ENCODE data around the gene DARS2. TPM values are rescaled to one million over a fixed set of nuclear protein-coding genes. Genes with fewer than 3 reads are reported as not detected.

The DARS2 gene
- total and polyA plus RNA-seq, 4 donors = 5.0 to 13.0 (median 10.1) TPM

DNA sequence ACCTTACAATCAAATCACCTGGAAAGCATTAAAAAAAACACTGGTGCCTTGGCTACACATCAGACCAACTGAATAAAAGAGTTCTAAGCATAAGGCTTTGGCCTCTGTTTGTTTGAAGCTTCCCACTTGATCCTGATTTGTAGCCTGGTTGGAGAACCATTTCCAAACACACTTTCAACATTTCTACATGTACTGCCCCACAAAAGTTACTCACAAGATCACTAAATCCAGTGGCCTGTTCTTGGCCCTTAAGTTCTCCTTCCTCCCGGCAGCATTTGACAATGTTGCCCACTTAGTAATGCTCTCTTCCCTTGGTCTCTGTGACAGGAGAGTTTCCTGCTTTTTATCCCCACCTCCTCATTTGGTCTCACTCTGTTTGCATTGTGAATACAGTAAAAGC, 31.5 kb downstream of the DARS2 start:
- DNase-seq (ENCODE audit: low spot score) = no peak
- H3K27me3 ChIP-seq (ENCODE audit: control insufficient read depth in 4 of 4, insufficient read depth in 4 of 4, low read length in 3 of 4) = no peaks in the 10 kb centered on the region
- no peak overlapping the region for H3K4me3 ChIP-seq (ENCODE audit: low read depth in 1 of 3, low read length in 3 of 3)
- peaks cover 2 to 10% (median 6%) of the 10 kb centered on the region in 4 donors for H3K36me3 ChIP-seq (ENCODE audit: control insufficient read depth in 4 of 4, insufficient read depth in 3 of 4, low read depth in 1 of 4, low read length in 3 of 4)
- no peak overlapping the region for H3K9ac ChIP-seq (ENCODE audit: low read depth in 1 of 2, low read length in 2 of 2)
- H3K27ac ChIP-seq (ENCODE audit: low read depth in 1 of 2, low read length in 2 of 2) = no peak overlapping the region
- WGBS = 88% methylated on average over 1 of the region's 1 CpG
- H3K9me3 ChIP-seq (ENCODE audit: control insufficient read depth in 4 of 4, low read length in 3 of 4) = no peaks in the 10 kb centered on the region
- H3K4me1 ChIP-seq (ENCODE audit: control insufficient read depth in 4 of 4, insufficient read depth in 4 of 4, low read length in 3 of 4) = no peaks in the 10 kb centered on the region
- no peak for TF ChIP-seq YY1 (IDR thresholded peaks at IDR 0.05)
- TF ChIP-seq RAD21 (IDR thresholded peaks at IDR 0.05) = no peak
- no peak for TF ChIP-seq FOXA1 (IDR thresholded peaks at IDR 0.05)
- TF ChIP-seq, protein P1, sequence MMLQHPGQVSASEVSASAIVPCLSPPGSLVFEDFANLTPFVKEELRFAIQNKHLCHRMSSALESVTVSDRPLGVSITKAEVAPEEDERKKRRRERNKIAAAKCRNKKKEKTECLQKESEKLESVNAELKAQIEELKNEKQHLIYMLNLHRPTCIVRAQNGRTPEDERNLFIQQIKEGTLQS (IDR thresholded peaks at IDR 0.05) = no peak
- TF ChIP-seq, protein P2, sequence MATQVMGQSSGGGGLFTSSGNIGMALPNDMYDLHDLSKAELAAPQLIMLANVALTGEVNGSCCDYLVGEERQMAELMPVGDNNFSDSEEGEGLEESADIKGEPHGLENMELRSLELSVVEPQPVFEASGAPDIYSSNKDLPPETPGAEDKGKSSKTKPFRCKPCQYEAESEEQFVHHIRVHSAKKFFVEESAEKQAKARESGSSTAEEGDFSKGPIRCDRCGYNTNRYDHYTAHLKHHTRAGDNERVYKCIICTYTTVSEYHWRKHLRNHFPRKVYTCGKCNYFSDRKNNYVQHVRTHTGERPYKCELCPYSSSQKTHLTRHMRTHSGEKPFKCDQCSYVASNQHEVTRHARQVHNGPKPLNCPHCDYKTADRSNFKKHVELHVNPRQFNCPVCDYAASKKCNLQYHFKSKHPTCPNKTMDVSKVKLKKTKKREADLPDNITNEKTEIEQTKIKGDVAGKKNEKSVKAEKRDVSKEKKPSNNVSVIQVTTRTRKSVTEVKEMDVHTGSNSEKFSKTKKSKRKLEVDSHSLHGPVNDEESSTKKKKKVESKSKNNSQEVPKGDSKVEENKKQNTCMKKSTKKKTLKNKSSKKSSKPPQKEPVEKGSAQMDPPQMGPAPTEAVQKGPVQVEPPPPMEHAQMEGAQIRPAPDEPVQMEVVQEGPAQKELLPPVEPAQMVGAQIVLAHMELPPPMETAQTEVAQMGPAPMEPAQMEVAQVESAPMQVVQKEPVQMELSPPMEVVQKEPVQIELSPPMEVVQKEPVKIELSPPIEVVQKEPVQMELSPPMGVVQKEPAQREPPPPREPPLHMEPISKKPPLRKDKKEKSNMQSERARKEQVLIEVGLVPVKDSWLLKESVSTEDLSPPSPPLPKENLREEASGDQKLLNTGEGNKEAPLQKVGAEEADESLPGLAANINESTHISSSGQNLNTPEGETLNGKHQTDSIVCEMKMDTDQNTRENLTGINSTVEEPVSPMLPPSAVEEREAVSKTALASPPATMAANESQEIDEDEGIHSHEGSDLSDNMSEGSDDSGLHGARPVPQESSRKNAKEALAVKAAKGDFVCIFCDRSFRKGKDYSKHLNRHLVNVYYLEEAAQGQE (IDR thresholded peaks at IDR 0.05) = no peak
- no peak for TF ChIP-seq HNF4G (IDR thresholded peaks at IDR 0.05)

DNA sequence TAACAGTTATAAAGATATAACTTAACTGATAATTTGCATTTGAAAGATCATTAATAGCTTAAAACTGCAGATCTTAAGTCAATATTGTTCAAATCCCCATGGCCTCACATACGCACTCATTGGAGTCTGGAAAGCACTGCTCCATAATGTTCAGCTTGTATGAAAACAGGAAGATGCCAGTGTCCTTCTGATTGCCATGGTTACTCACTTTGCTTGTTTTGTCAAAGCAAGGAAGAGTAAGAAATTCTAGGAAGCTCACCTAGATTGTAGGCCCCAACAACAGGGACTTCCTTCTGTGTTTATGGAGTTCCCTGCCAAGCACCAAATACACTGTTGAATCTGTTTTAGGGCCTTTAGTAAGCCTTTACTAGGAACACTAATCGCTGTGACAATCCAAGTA, 32.4 kb downstream of the DARS2 start:
- Histone ChIP-seq H3K36me3 (ENCODE audit: control insufficient read depth in 4 of 4, insufficient read depth in 3 of 4, low read depth in 1 of 4, low read length in 3 of 4) (peaks cover 2 to 10% (median 6%) of the 10 kb centered on the region in 4 donors), H3K4me3 (ENCODE audit: low read depth in 1 of 3, low read length in 3 of 3) (no peak overlapping the region), H3K27me3 (ENCODE audit: control insufficient read depth in 4 of 4, insufficient read depth in 4 of 4, low read length in 3 of 4) (no peaks in the 10 kb centered on the region), H3K4me1 (ENCODE audit: control insufficient read depth in 4 of 4, insufficient read depth in 4 of 4, low read length in 3 of 4) (no peaks in the 10 kb centered on the region), H3K27ac (ENCODE audit: low read depth in 1 of 2, low read length in 2 of 2) (no peak overlapping the region), H3K9me3 (ENCODE audit: control insufficient read depth in 4 of 4, low read length in 3 of 4) (no peaks in the 10 kb centered on the region), H3K9ac (ENCODE audit: low read depth in 1 of 2, low read length in 2 of 2) (no peak overlapping the region)
- no peak for DNase-seq (ENCODE audit: low spot score)
- TF ChIP-seq NR2F2 (IDR thresholded peaks at IDR 0.05) (no peak), GABPA (IDR thresholded peaks at IDR 0.05 in 1 of 2, conservative IDR thresholded peaks at IDR 0.05 in 1 of 2) (no peak), RXRA (IDR thresholded peaks at IDR 0.05) (no peak), HNF4A (conservative IDR thresholded peaks at IDR 0.05) (no peak), TAF1 (conservative IDR thresholded peaks at IDR 0.05) (no peak), HNF4G (IDR thresholded peaks at IDR 0.05) (no peak), YY1 (IDR thresholded peaks at IDR 0.05) (no peak), FOXA2 (IDR thresholded peaks at IDR 0.05) (no peak), FOXA1 (IDR thresholded peaks at IDR 0.05) (no peak)
- TF ChIP-seq, protein P3, sequence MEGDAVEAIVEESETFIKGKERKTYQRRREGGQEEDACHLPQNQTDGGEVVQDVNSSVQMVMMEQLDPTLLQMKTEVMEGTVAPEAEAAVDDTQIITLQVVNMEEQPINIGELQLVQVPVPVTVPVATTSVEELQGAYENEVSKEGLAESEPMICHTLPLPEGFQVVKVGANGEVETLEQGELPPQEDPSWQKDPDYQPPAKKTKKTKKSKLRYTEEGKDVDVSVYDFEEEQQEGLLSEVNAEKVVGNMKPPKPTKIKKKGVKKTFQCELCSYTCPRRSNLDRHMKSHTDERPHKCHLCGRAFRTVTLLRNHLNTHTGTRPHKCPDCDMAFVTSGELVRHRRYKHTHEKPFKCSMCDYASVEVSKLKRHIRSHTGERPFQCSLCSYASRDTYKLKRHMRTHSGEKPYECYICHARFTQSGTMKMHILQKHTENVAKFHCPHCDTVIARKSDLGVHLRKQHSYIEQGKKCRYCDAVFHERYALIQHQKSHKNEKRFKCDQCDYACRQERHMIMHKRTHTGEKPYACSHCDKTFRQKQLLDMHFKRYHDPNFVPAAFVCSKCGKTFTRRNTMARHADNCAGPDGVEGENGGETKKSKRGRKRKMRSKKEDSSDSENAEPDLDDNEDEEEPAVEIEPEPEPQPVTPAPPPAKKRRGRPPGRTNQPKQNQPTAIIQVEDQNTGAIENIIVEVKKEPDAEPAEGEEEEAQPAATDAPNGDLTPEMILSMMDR (IDR thresholded peaks at IDR 0.05; ENCODE audit: low read depth, low read length, missing input control) = no peak
- 96% methylated on average over 2 of the region's 2 CpGs for WGBS
